ENCODE data around the gene SOCS7.
A peak's percentile ranks its signal among the peaks of the same experiment; 100 is the strongest.

Gene SOCS7

GRCh38 chr17:38355251-38355650 is 3.6 kb downstream of the SOCS7 start:
- no peak overlapping the region for H3K9ac ChIP-seq (ENCODE audit: low read length)
- H3K36me3 ChIP-seq (ENCODE audit: control insufficient read depth, insufficient read depth, low read length): no peaks in the 10 kb centered on the region
- no peak overlapping the region for H3K4me3 ChIP-seq (ENCODE audit: low read length)
- H3K27ac ChIP-seq (ENCODE audit: low read depth, low read length): no peak overlapping the region
- peaks cover 31% of the 10 kb centered on the region for H3K4me1 ChIP-seq (ENCODE audit: control insufficient read depth, insufficient read depth, low read length)
- no peaks in the 10 kb centered on the region for H3K27me3 ChIP-seq (ENCODE audit: control insufficient read depth, insufficient read depth, low read length)

GRCh38 chr17:38357486-38358123 is 6.0 kb downstream of the SOCS7 start:
- Histone ChIP-seq H3K9ac (ENCODE audit: low read length) (no peak overlapping the region), H3K27ac (ENCODE audit: low read depth, low read length) (peak overlapping the region; percentile 80), H3K4me1 (ENCODE audit: control insufficient read depth, insufficient read depth, low read length) (peaks cover 29% of the 10 kb centered on the region), H3K36me3 (ENCODE audit: control insufficient read depth, insufficient read depth, low read length) (no peaks in the 10 kb centered on the region), H3K4me3 (ENCODE audit: low read length) (no peak overlapping the region), H3K27me3 (ENCODE audit: control insufficient read depth, insufficient read depth, low read length) (no peaks in the 10 kb centered on the region)

- H3K27ac ChIP-seq (ENCODE audit: low read depth, low read length): peak overlapping the region; percentile 53
- H3K4me1 ChIP-seq (ENCODE audit: control insufficient read depth, insufficient read depth, low read length): peaks cover 29% of the 10 kb centered on the region
- no peaks in the 10 kb centered on the region for H3K36me3 ChIP-seq (ENCODE audit: control insufficient read depth, insufficient read depth, low read length)
- no peak overlapping the region for H3K9ac ChIP-seq (ENCODE audit: low read length)
- no peaks in the 10 kb centered on the region for H3K27me3 ChIP-seq (ENCODE audit: control insufficient read depth, insufficient read depth, low read length)
- no peak overlapping the region for H3K4me3 ChIP-seq (ENCODE audit: low read length)
These were observed 7.2 kb downstream of the SOCS7 start for GRCh38 chr17:38358586-38359513.

GRCh38 chr17:38361694-38362465 is 10.2 kb downstream of the SOCS7 start:
- Histone ChIP-seq H3K4me1 (ENCODE audit: control insufficient read depth, insufficient read depth, low read length) (peaks cover 20% of the 10 kb centered on the region), H3K4me3 (ENCODE audit: low read length) (no peak overlapping the region), H3K27ac (ENCODE audit: low read depth, low read length) (no peak overlapping the region), H3K9ac (ENCODE audit: low read length) (no peak overlapping the region), H3K27me3 (ENCODE audit: control insufficient read depth, insufficient read depth, low read length) (no peaks in the 10 kb centered on the region), H3K36me3 (ENCODE audit: control insufficient read depth, insufficient read depth, low read length) (peaks cover 6% of the 10 kb centered on the region)

- Histone ChIP-seq H3K4me3 (ENCODE audit: low read length) (no peak overlapping the region), H3K27me3 (ENCODE audit: control insufficient read depth, insufficient read depth, low read length) (no peaks in the 10 kb centered on the region), H3K9ac (ENCODE audit: low read length) (no peak overlapping the region), H3K4me1 (ENCODE audit: control insufficient read depth, insufficient read depth, low read length) (peaks cover 10% of the 10 kb centered on the region), H3K27ac (ENCODE audit: low read depth, low read length) (no peak overlapping the region), H3K36me3 (ENCODE audit: control insufficient read depth, insufficient read depth, low read length) (peaks cover 6% of the 10 kb centered on the region)
These were observed 11.4 kb downstream of the SOCS7 start for GRCh38 chr17:38363016-38363415.

- no peak overlapping the region for H3K9ac ChIP-seq (ENCODE audit: low read length)
- H3K36me3 ChIP-seq (ENCODE audit: control insufficient read depth, insufficient read depth, low read length): peaks cover 9% of the 10 kb centered on the region
- H3K4me3 ChIP-seq (ENCODE audit: low read length): no peak overlapping the region
- no peaks in the 10 kb centered on the region for H3K27me3 ChIP-seq (ENCODE audit: control insufficient read depth, insufficient read depth, low read length)
- no peak overlapping the region for H3K27ac ChIP-seq (ENCODE audit: low read depth, low read length)
- H3K4me1 ChIP-seq (ENCODE audit: control insufficient read depth, insufficient read depth, low read length): no peaks in the 10 kb centered on the region
These were observed 13.1 kb downstream of the SOCS7 start for GRCh38 chr17:38364741-38365140.

GRCh38 chr17:38369124-38369886 is 17.7 kb downstream of the SOCS7 start:
- H3K4me3 ChIP-seq (ENCODE audit: low read length): no peak overlapping the region
- H3K4me1 ChIP-seq (ENCODE audit: control insufficient read depth, insufficient read depth, low read length): no peaks in the 10 kb centered on the region
- H3K9ac ChIP-seq (ENCODE audit: low read length): no peak overlapping the region
- H3K27me3 ChIP-seq (ENCODE audit: control insufficient read depth, insufficient read depth, low read length): no peaks in the 10 kb centered on the region
- H3K36me3 ChIP-seq (ENCODE audit: control insufficient read depth, insufficient read depth, low read length): peaks cover 9% of the 10 kb centered on the region
- no peak overlapping the region for H3K27ac ChIP-seq (ENCODE audit: low read depth, low read length)

GRCh38 chr17:38379448-38379847 is 27.8 kb downstream of the SOCS7 start:
- Histone ChIP-seq H3K9ac (ENCODE audit: low read length) (no peak overlapping the region), H3K36me3 (ENCODE audit: control insufficient read depth, insufficient read depth, low read length) (peaks cover 13% of the 10 kb centered on the region), H3K4me3 (ENCODE audit: low read length) (no peak overlapping the region), H3K4me1 (ENCODE audit: control insufficient read depth, insufficient read depth, low read length) (no peaks in the 10 kb centered on the region), H3K27ac (ENCODE audit: low read depth, low read length) (no peak overlapping the region), H3K27me3 (ENCODE audit: control insufficient read depth, insufficient read depth, low read length) (no peaks in the 10 kb centered on the region)

- Histone ChIP-seq H3K27me3 (ENCODE audit: control insufficient read depth, insufficient read depth, low read length) (no peaks in the 10 kb centered on the region), H3K9ac (ENCODE audit: low read length) (no peak overlapping the region), H3K4me1 (ENCODE audit: control insufficient read depth, insufficient read depth, low read length) (no peaks in the 10 kb centered on the region), H3K4me3 (ENCODE audit: low read length) (no peak overlapping the region), H3K36me3 (ENCODE audit: control insufficient read depth, insufficient read depth, low read length) (peaks cover 32% of the 10 kb centered on the region), H3K27ac (ENCODE audit: low read depth, low read length) (no peak overlapping the region)
These were observed 43.4 kb downstream of the SOCS7 start for GRCh38 chr17:38395090-38395489.

- H3K27me3 ChIP-seq (ENCODE audit: control insufficient read depth, insufficient read depth, low read length): no peaks in the 10 kb centered on the region
- peaks cover 46% of the 10 kb centered on the region for H3K36me3 ChIP-seq (ENCODE audit: control insufficient read depth, insufficient read depth, low read length)
- H3K4me3 ChIP-seq (ENCODE audit: low read length): no peak overlapping the region
- no peak overlapping the region for H3K27ac ChIP-seq (ENCODE audit: low read depth, low read length)
- no peaks in the 10 kb centered on the region for H3K4me1 ChIP-seq (ENCODE audit: control insufficient read depth, insufficient read depth, low read length)
- H3K9ac ChIP-seq (ENCODE audit: low read length): no peak overlapping the region
These were observed 45.6 kb downstream of the SOCS7 start for GRCh38 chr17:38397227-38397626.

- no peak overlapping the region for H3K9ac ChIP-seq (ENCODE audit: low read length)
- H3K4me1 ChIP-seq (ENCODE audit: control insufficient read depth, insufficient read depth, low read length): peaks cover 4% of the 10 kb centered on the region
- peaks cover 46% of the 10 kb centered on the region for H3K36me3 ChIP-seq (ENCODE audit: control insufficient read depth, insufficient read depth, low read length)
These were observed 48.6 kb downstream of the SOCS7 start for GRCh38 chr17:38400286-38400685.

GRCh38 chr17:38401459-38401858 is 49.8 kb downstream of the SOCS7 start:
- H3K9ac ChIP-seq (ENCODE audit: low read length): no peak overlapping the region
- H3K36me3 ChIP-seq (ENCODE audit: control insufficient read depth, insufficient read depth, low read length): peaks cover 37% of the 10 kb centered on the region
- H3K4me3 ChIP-seq (ENCODE audit: low read length): no peak overlapping the region
- H3K27ac ChIP-seq (ENCODE audit: low read depth, low read length): no peak overlapping the region
- peaks cover 4% of the 10 kb centered on the region for H3K4me1 ChIP-seq (ENCODE audit: control insufficient read depth, insufficient read depth, low read length)
- H3K27me3 ChIP-seq (ENCODE audit: control insufficient read depth, insufficient read depth, low read length): no peaks in the 10 kb centered on the region

More at GRCh38 chr17:38400286-38400685, 48.6 kb downstream of the SOCS7 start:
- Histone ChIP-seq H3K27ac (ENCODE audit: low read depth, low read length) (no peak overlapping the region), H3K27me3 (ENCODE audit: control insufficient read depth, insufficient read depth, low read length) (no peaks in the 10 kb centered on the region), H3K4me3 (ENCODE audit: low read length) (no peak overlapping the region)

Measured in rectal smooth muscle tissue (tissue), 1 donor.